ENCODE data around the gene STK26.
"Not testable (repeated sequence)": the region's sequence is repeated elsewhere in the genome, so short reads cannot be mapped to it uniquely, and the experiment has no call there.

The STK26 gene

GRCh38 chrX:132094164-132094563 lies 71.1 kb downstream of the STK26 start:
- DNase-seq (ENCODE audit: low spot score), result no peak

- not testable (repeated sequence) for DNase-seq (ENCODE audit: low spot score)
Observed at GRCh38 chrX:132098704-132099103, 75.6 kb downstream of the STK26 start.

GRCh38 chrX:132101206-132101605 lies 78.1 kb downstream of the STK26 start:
- DNase-seq (ENCODE audit: low spot score), result no peak

DNA sequence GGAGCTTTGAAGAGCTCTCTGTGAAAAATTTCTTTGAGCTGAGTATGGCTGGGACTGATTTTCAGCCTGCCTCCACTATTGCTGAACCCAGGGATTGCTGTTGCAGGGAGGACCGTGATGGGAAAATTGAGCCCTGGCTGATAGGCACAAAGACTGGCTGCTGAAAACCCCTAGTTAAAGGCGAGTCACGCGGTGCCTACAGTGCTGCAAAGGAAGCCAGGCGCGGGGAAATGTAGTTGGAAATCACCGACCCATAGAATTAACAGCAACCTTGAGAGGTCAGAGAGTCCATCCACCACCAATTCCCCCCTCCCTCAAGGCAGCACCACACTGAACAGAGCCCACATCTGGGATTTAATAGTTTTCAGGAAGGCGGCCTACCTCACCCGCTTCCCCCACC lies 78.7 kb downstream of the STK26 start:
- DNase-seq (ENCODE audit: low spot score), result no peak

GRCh38 chrX:132107291-132107690 lies 84.2 kb downstream of the STK26 start:
- DNase-seq (ENCODE audit: low spot score), result no peak

- DNase-seq (ENCODE audit: low spot score), result no peak
Observed at GRCh38 chrX:132114607-132115006, 91.5 kb downstream of the STK26 start.

GRCh38 chrX:132115792-132116191 lies 92.7 kb downstream of the STK26 start:
- DNase-seq (ENCODE audit: low spot score), result no peak

GRCh38 chrX:132118358-132118757 lies 95.3 kb downstream of the STK26 start:
- no peak for DNase-seq (ENCODE audit: low spot score)

GRCh38 chrX:132119283-132119682 lies 96.2 kb downstream of the STK26 start:
- no peak for DNase-seq (ENCODE audit: low spot score)

- DNase-seq (ENCODE audit: low spot score), result no peak
Observed at GRCh38 chrX:132119821-132120515, 96.9 kb downstream of the STK26 start.

GRCh38 chrX:132120913-132121312 lies 97.8 kb downstream of the STK26 start:
- DNase-seq (ENCODE audit: low spot score), result no peak
